ENCODE results near the gene SNIP1. TPM values are rescaled to one million over a fixed set of nuclear protein-coding genes. Genes with fewer than 3 reads are reported as not detected.

The SNIP1 gene
- total RNA-seq, 1 experiment from 2014 or later = 15.1 TPM

DNA sequence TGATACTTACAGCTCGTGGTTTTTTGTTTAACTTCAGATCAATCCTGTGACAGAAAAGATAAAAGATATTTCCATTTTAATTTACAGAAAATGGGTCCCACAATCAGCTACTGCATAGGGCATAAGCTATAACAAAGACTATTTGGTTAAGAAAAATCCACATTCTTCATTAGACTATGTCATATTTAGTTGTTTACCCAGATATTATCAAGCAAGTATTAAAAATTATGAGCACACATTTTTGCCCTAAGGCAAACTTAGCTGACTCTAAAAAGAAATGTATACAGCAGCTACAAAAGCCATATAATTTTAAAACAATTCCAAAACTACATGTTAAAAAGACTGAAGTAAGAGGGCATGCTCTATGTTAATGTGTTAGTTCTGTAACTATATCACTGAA lies 58.2 kb downstream of the SNIP1 start:
- Histone ChIP-seq H3K23ac (ENCODE audit: insufficient read length, low read depth, low read length) (no peak overlapping the region), H3K4ac (ENCODE audit: low read depth, low read length) (no peak overlapping the region), H4K20me1 (ENCODE audit: control insufficient read depth, insufficient read depth, insufficient read length) (no peaks in the 10 kb centered on the region), H3K4me1 (ENCODE audit: insufficient read depth, low read length) (no peaks in the 10 kb centered on the region), H3K4me2 (ENCODE audit: insufficient read depth, insufficient read length, low read length) (no peak overlapping the region), H2BK120ac (ENCODE audit: low read depth, low read length, poor library complexity, severe bottlenecking) (no peak overlapping the region), H3K27ac (ENCODE audit: insufficient read length, low read depth, low read length) (no peak overlapping the region), H2AFZ (ENCODE audit: low read length) (no peak overlapping the region), H2BK20ac (ENCODE audit: low read depth, low read length, poor library complexity, severe bottlenecking) (no peak overlapping the region), H4K91ac (ENCODE audit: insufficient read length, low read depth, low read length) (no peak overlapping the region), H3K79me1 (ENCODE audit: insufficient read depth, low read depth, low read length, poor library complexity, severe bottlenecking) (no peaks in the 10 kb centered on the region), H4K5ac (ENCODE audit: insufficient read length, low read depth, low read length) (no peak overlapping the region), H3K18ac (ENCODE audit: insufficient read length, low read depth, low read length) (no peak overlapping the region), H3K9me3 (ENCODE audit: control insufficient read depth, low read depth, low read length) (no peaks in the 10 kb centered on the region), H2BK15ac (ENCODE audit: low read depth, low read length) (no peak overlapping the region), H3K14ac (ENCODE audit: insufficient read depth, low read length) (no peak overlapping the region), H4K8ac (replicated peaks; ENCODE audit: insufficient read length, low read depth, low read length) (no peak overlapping the region), H3K79me2 (ENCODE audit: insufficient read depth, low read length) (no peaks in the 10 kb centered on the region), H2BK12ac (ENCODE audit: insufficient read length, low read depth, low read length) (no peak overlapping the region), H3K56ac (ENCODE audit: insufficient read length, low read depth, low read length) (no peak overlapping the region), H2AK5ac (ENCODE audit: insufficient read length, low read length) (no peak overlapping the region), H3K23me2 (ENCODE audit: insufficient read length, low read depth, low read length, poor library complexity, severe bottlenecking) (no peaks in the 10 kb centered on the region), H3T11ph (ENCODE audit: low read length) (no peak overlapping the region), H3K27me3 (ENCODE audit: insufficient read depth, low read length) (no peaks in the 10 kb centered on the region), H2BK5ac (ENCODE audit: insufficient read length, low read length) (no peak overlapping the region), H3K9ac (ENCODE audit: extremely low read depth, insufficient read length, low read length) (no peak overlapping the region)
- Mint-ChIP-seq H3K27ac (no peak overlapping the region), H3K4me1 (no peaks in the 10 kb centered on the region), H3K36me3 (ENCODE audit: insufficient read depth in 1 of 3, low read depth in 3 of 3) (peaks cover 4 to 46% (median 26%) of the 10 kb centered on the region in 3 experiments; a peak in 5 of 7 replicates), H3K27me3 (ENCODE audit: low read depth) (no peaks in the 10 kb centered on the region), H3K4me3 (no peak overlapping the region), H3K9me3 (no peaks in the 10 kb centered on the region)
- no peak for DNase-seq
- no peak for TF ChIP-seq CTCF (conservative IDR thresholded peaks at IDR 0.05)
- no CpG with 5 or more reads among the region's 1 CpG for WGBS (ENCODE audit: extremely low coverage, insufficient read length, low lambda C conversion rate)

All from H9 (cell line).